Cardiac muscle cell (in vitro differentiated cells and primary cell): ENCODE measurements around the gene FAM186B. TPM values are rescaled to one million over a fixed set of nuclear protein-coding genes. Genes with fewer than 3 reads are reported as not detected.

Experiments used
- DNase-seq, 2 donors: peaks; one replicate each; pipeline versions ENCODE4 v3.0.0 to v3.0.0-alpha.2; 2010 to 2017; ENCODE audit warnings: low read depth in 1 of 2, low spot score in 1 of 2
- H3K27ac ChIP-seq: fragments of 200-600 bp; sonication (generic); 2 replicates; pipeline ENCODE4 v1.5.1; 2016
- H3K27me3 ChIP-seq: fragments of 200-600 bp; sonication (generic); 2 replicates; pipeline ENCODE4 v1.6.0; 2016; ENCODE audit warnings: control low read depth
- H3K36me3 ChIP-seq: fragments of 200-600 bp; sonication (generic); 2 replicates; pipeline ENCODE4 v1.5.1; 2016; ENCODE audit warnings: control low read depth
- H3K4me1 ChIP-seq: fragments of 200-600 bp; sonication (generic); 2 replicates; pipeline ENCODE4 v1.8.1; 2017; ENCODE audit warnings: low read depth, mild to moderate bottlenecking, mixed run types
- H3K4me3 ChIP-seq: fragments of 200-600 bp; sonication (generic); 2 replicates; pipeline ENCODE4 v1.5.1; 2016; ENCODE audit warnings: mild to moderate bottlenecking
- H3K9me3 ChIP-seq: fragments of 200-600 bp; sonication (generic); 2 replicates; pipeline ENCODE4 v1.5.1; 2017; ENCODE audit warnings: low read depth, mild to moderate bottlenecking, control low read depth
- CTCF ChIP-seq: IDR thresholded peaks from 2 replicates; pipeline ENCODE4 v1.5.1; 2012; ENCODE audit warnings: low read depth, mild to moderate bottlenecking, low read length
- polyA plus RNA-seq: library from polyadenylated mRNA; unstranded; fragments of >200 nt; fragmentation: Nextera tagmentation; extraction: Ambion mirVana; gene quantifications from 2 replicates; pipeline ENCODE4 v1.2.1, GENCODE V29; 2016
- total RNA-seq: library from RNA; depleted of rRNA; stranded (reverse); fragments of >200 nt; gene quantifications from 2 replicates; pipeline ENCODE4 v1.2.3, GENCODE V29; 2016

Gene FAM186B
- total and polyA plus RNA-seq, 2 experiments from 2014 or later: 0.99 to 1.6 TPM

DNA sequence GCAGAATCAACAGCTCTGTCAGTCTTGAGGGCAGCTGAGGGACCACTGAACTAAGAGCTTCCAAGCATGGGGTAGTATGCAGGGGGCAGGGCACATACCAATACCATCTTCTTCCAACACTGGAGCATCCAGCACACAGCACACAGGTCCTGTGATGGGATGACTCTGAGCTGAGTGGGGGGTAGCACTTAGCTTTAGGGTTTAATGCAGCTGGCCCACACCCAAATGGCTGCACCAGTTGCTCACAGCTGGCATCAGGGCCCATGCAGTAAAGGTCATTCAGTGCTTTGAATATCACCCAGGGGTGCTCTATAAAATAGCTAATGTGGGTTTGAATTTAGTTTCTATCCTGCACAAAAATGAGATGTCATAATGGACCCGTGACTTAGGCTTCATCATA, 1.7 kb downstream of the FAM186B start:
- Histone ChIP-seq H3K27ac (no peak overlapping the region), H3K36me3 (no peaks in the 10 kb centered on the region), H3K4me3 (no peak overlapping the region), H3K9me3 (no peaks in the 10 kb centered on the region), H3K27me3 (no peaks in the 10 kb centered on the region), H3K4me1 (no peaks in the 10 kb centered on the region)
- TF ChIP-seq CTCF: no peak
- no peak for DNase-seq

GRCh38 chr12:49599961-49600360, 5.5 kb downstream of the FAM186B start:
- Histone ChIP-seq H3K36me3 (no peaks in the 10 kb centered on the region), H3K4me3 (no peak overlapping the region), H3K9me3 (no peaks in the 10 kb centered on the region), H3K27me3 (no peaks in the 10 kb centered on the region), H3K4me1 (no peaks in the 10 kb centered on the region), H3K27ac (no peak overlapping the region)
- no peak for DNase-seq
- no peak for TF ChIP-seq CTCF

GRCh38 chr12:49598527-49598926, 6.9 kb downstream of the FAM186B start:
- Histone ChIP-seq H3K36me3 (no peaks in the 10 kb centered on the region), H3K4me1 (no peaks in the 10 kb centered on the region), H3K27me3 (no peaks in the 10 kb centered on the region), H3K27ac (no peak overlapping the region), H3K9me3 (no peaks in the 10 kb centered on the region), H3K4me3 (no peak overlapping the region)
- TF ChIP-seq CTCF: no peak
- DNase-seq: no peak

DNA sequence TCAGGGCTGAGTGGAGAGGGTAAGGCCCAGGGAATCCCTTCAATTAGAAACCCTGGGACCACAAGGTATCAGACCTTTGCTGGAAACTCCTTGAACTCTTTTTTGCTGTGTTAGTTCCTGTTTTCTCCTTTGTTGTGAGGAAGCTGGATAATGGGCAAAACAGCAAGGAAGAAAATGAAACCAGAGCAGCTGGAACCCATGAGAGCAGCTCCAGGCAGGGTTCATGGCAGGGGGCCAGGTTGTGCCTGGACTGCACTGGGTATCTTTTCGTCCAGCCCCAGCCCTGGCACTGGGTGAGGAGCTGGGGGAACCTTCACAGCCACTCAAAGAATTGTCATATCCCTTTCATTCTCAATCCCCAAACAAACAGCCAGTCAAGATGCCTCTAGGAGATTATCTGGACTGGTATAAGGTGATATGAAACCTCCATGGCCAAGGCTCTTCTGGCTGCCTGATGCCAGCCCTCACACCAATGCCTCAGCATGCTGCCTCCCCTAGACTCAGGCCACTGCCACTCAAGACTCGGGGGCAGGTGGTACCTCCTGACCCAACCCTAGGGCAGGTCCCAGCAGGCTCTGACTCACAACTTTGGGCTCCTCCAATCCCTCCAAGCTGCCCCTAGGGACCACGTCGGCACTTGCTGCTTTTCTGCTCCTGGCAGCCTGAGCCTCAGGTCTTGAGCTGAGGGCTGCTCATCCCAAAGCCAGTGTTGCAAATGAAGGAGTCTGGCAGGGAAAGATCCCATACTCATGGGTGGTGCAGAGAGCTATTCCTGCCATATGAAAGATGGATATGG, 16.5 kb downstream of the FAM186B start:
- no peak overlapping the region for H3K4me3 ChIP-seq
- peak in 1 of 2 donors; percentile 13 for DNase-seq
- H3K27ac ChIP-seq: no peak overlapping the region
- H3K9me3 ChIP-seq: no peaks in the 10 kb centered on the region
- H3K27me3 ChIP-seq: no peaks in the 10 kb centered on the region
- no peaks in the 10 kb centered on the region for H3K36me3 ChIP-seq
- no peak for TF ChIP-seq CTCF
- H3K4me1 ChIP-seq: no peaks in the 10 kb centered on the region

DNA sequence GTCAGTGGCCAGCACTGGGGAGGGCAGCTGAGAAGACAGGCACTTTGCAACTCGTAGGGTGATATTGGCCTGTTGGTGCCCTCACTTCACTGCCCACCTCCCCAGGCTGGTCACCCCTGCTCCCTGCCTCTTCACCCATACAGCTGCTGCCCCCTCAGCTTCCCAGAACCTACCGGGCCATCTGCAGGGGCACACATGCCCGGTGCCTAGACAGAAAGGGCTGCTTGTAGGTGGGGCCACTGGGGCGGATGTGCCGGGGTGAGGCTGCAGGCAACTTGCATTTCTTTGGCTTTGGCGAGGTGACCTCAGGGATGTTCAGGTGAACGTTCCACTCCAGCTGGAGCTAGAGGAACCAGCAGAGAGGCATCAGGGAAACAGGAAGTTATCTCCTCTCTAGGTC, 17.2 kb downstream of the FAM186B start:
- H3K4me3 ChIP-seq: no peak overlapping the region
- no peaks in the 10 kb centered on the region for H3K9me3 ChIP-seq
- H3K27ac ChIP-seq: no peak overlapping the region
- no peaks in the 10 kb centered on the region for H3K36me3 ChIP-seq
- no peaks in the 10 kb centered on the region for H3K4me1 ChIP-seq
- no peaks in the 10 kb centered on the region for H3K27me3 ChIP-seq
- TF ChIP-seq CTCF: no peak
- DNase-seq: no peak
